Fibroblast of the aortic adventitia (primary cell): ENCODE results near the gene TBC1D32. TPM values are rescaled to one million over a fixed set of nuclear protein-coding genes. Genes with fewer than 3 reads are reported as not detected.
A peak's percentile ranks its signal among the peaks of the same experiment; 100 is the strongest.
"Not testable (repeated sequence)": the region's sequence is repeated elsewhere in the genome, so short reads cannot be mapped to it uniquely, and the experiment has no call there.

ENCODE experiments used
- DNase-seq: peaks from one replicate; pipeline ENCODE4 v3.0.0-alpha.2; 2010; ENCODE audit warnings: low read depth
- H3K4me3 ChIP-seq: 2 replicates; pipeline ENCODE4 v1.5.1; 2011; ENCODE audit warnings: low read depth, mild to moderate bottlenecking, control low read depth, low read length, moderate library complexity
- total RNA-seq: library from RNA; depleted of rRNA; stranded (reverse); fragments of >200 nt; gene quantifications from 2 replicates; pipeline ENCODE4 v1.2.3, GENCODE V29; 2012; ENCODE audit warnings: low replicate concordance
- TF ChIP-seq, protein P1 (sequence below): IDR thresholded peaks from 2 replicates; pipeline ENCODE4 v1.5.1; 2011; ENCODE audit warnings: mild to moderate bottlenecking, low read length, control low read depth, inconsistent platforms; ENCODE audit not compliant: insufficient read depth

TBC1D32 gene
- total RNA-seq, 1 donor: 21.2 TPM

DNA sequence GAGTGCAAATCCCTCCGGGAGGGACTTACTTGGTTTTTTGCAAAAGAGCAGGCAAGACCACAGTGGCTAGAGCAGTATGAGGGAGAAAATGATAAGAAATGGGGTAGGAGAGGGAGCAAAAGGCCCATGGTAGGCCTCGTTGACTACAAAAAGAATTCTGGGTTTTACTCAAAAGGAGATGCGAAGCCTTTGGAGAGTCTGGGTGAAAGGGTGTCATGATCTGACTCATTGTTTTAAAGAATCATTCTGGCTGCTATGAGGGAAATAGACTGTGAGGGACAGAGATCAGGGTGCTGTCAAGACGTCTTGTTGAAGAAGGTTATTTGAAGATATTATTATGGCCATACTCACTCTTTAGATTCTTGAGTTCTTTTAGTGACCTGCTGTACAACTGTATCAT, 13.0 kb downstream of the TBC1D32 start:
- no peak for DNase-seq
- no peak overlapping the region for H3K4me3 ChIP-seq
- TF ChIP-seq, protein P1, sequence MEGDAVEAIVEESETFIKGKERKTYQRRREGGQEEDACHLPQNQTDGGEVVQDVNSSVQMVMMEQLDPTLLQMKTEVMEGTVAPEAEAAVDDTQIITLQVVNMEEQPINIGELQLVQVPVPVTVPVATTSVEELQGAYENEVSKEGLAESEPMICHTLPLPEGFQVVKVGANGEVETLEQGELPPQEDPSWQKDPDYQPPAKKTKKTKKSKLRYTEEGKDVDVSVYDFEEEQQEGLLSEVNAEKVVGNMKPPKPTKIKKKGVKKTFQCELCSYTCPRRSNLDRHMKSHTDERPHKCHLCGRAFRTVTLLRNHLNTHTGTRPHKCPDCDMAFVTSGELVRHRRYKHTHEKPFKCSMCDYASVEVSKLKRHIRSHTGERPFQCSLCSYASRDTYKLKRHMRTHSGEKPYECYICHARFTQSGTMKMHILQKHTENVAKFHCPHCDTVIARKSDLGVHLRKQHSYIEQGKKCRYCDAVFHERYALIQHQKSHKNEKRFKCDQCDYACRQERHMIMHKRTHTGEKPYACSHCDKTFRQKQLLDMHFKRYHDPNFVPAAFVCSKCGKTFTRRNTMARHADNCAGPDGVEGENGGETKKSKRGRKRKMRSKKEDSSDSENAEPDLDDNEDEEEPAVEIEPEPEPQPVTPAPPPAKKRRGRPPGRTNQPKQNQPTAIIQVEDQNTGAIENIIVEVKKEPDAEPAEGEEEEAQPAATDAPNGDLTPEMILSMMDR: no peak

DNA sequence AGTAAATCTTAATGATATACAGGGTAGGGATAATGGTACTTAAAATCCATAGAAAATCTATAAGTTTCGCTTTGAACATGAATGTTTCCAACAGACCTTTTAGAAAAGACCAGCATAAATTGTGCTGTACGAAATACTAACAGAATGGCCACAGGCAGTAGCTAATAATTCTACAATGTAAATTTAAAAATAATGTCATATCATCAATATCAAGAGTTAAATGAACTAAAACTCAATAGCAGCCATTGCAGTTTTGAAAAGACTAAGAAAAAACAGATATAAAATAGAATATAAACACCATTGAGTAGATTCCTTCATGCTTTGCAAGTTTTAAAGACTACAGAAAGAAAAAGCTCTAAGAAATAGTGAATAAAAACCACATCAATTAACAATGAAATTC, 14.7 kb downstream of the TBC1D32 start:
- TF ChIP-seq, protein P1: no peak
- no peak for DNase-seq
- no peak overlapping the region for H3K4me3 ChIP-seq

DNA sequence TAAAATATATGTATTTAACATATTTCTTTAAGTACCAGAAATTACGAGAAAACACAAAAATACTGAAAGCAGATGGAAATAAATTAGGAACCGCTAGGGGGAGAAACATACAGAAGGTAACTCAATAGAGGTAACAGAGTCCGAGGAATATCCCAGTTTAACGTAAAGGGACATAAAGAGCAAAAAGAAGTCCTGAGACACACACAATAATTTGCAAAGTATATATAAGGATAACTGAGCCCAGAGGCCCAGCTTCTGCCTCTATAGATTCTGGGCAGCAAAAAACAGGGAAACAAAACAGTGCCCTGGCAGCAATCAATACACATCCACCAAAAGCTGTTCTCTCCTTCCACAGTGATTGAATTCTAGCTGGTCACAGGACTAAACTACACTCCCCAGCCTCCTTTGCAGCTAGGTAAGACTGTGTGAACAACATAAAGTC, 15.1 kb downstream of the TBC1D32 start:
- DNase-seq: peak; percentile 56
- H3K4me3 ChIP-seq: peak overlapping the region; percentile 47
- TF ChIP-seq, protein P1: peak; percentile 70

DNA sequence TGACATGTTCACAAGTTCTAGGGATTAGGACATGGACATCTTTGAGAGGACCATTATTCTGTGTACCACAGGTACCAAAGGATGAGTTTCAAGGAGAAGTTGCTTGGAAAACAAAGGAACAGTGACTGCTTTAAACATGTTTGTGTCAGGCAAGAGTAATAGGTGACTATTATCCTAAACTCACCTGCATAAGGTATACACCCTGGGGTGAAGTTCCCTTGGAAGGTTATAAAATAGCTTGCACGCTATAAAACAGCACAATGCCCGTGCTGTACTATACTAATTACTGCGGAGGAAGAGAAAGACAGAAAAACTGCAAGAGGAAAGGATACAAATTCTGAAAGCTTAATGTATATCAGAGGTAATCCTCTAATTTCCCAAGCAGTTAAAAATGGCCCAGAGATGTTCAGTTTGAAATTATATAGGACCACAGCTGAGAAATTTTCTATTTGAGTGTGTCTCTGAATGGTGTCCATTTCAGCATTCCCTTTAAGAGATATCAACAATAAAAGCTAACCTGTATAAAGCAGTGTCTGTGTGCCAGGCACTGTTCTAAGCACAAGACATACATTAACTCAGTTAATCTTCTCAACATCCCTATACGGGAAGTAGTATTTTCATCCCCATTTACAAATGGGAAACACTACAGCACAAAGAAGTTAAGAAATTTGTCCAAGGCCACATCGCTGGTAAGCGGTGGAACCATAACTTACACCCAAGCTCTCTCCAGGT, 19.7 kb downstream of the TBC1D32 start:
- TF ChIP-seq, protein P1: no peak
- H3K4me3 ChIP-seq: no peak overlapping the region

DNA sequence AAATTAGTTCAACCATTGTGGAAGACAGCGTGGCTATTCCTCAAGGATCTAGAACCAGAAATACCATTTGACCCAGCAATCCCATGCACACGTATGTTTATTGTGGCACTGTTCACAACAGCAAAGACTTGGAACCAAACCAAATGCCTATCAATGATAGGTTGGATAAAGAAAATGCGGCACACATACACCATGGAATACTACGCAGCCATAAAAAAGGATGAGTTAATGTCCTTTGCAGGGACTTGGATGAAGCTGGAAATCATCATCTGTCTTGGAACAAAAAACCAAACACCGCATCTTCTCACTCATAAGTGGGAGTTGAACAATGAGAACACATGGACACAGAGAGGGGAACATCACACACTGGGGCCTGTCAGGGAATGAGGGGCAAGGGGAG, 22.5 kb downstream of the TBC1D32 start:
- DNase-seq, H3K4me3 ChIP-seq: not testable (repeated sequence)

More for the DNA sequence above, 19.7 kb downstream of the TBC1D32 start:
- no peak for DNase-seq

DNA sequence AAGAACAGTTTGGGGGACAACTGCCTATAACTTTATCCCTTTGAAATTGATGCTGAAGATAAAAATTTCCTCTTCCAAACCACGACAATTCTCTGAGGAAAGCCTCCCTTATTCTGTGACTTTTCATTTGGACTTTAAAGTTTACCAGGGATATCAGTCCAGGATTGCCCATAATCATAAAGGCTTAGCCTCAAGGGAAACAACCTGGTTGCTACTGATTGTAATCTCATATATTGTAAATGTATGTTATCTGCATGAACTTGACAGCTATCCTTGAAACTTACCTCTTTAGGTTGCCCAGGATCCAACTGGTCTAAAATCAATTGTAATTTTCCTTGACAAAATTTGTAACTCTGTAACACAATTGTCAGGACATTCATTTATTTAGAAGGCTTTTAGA, 23.8 kb downstream of the TBC1D32 start:
- DNase-seq: no peak
- TF ChIP-seq, protein P1: no peak

DNA sequence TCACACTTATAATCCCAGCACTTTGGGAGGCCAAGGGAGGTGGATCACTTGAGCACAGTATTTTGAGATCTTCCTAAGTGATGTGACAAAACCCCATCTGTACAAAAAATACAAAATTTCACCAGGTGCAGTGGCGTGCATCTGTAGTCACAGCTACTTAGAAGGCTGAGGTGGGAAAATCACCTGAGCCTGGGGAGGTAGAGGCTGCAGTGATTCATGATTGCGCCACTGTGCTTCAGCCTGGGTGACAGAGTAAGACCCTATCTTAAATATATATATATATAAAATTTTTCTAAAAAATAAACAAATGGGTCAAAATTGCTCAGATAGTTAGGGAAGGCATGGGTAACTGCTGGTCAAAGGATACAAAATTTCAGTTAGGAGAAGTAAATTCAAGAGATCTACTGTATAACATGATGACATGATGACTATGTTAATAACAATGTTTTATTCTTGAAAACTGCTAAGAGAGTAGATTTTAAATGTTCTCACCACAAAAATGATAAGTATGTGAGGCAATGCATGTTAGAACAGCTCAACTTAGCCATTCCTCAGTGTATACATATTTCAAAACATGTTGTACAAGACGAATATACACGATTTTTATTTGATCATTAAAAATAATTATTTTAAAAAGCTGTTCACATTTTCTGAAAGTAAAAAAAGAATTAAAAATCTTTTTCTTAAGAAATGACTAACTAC, 24.4 kb downstream of the TBC1D32 start:
- no peak overlapping the region for H3K4me3 ChIP-seq
- peak; percentile 61 for DNase-seq
- TF ChIP-seq, protein P1: no peak

More for the DNA sequence above, 23.8 kb downstream of the TBC1D32 start:
- no peak overlapping the region for H3K4me3 ChIP-seq
